HG03196 (cell line): ENCODE data around the gene FRMD4A.
A peak's percentile ranks its signal among the peaks of the same experiment; 100 is the strongest.

Source experiments
- ATAC-seq: cut with Tn5 transposase; IDR thresholded peaks from one replicate; pipeline ENCODE4 v1.9.1; 2021; ENCODE audit not compliant: unreplicated experiment

The FRMD4A gene

GRCh38 chr10:14191871-14192270, 138.9 kb downstream of the FRMD4A start:
- no peak for ATAC-seq

- ATAC-seq, result no peak
These were observed 139.3 kb downstream of the FRMD4A start for GRCh38 chr10:14191407-14191806.

GRCh38 chr10:14190702-14191101, 140.0 kb downstream of the FRMD4A start:
- no peak for ATAC-seq

- ATAC-seq, result no peak
These were observed 144.5 kb downstream of the FRMD4A start for GRCh38 chr10:14186245-14186644.

GRCh38 chr10:14185316-14186045, 145.2 kb downstream of the FRMD4A start:
- ATAC-seq, result peak; percentile 81

- ATAC-seq, result peak; percentile 66
These were observed 145.8 kb downstream of the FRMD4A start for GRCh38 chr10:14184841-14185315.

GRCh38 chr10:14182781-14183180, 147.9 kb downstream of the FRMD4A start:
- ATAC-seq, result no peak

- no peak for ATAC-seq
These were observed 149.2 kb downstream of the FRMD4A start for GRCh38 chr10:14181567-14181936.

GRCh38 chr10:14180911-14181566, 149.7 kb downstream of the FRMD4A start:
- ATAC-seq, result no peak

- ATAC-seq, result no peak
These were observed 151.5 kb downstream of the FRMD4A start for GRCh38 chr10:14179251-14179650.

GRCh38 chr10:14173706-14174594, 156.8 kb downstream of the FRMD4A start:
- ATAC-seq, result no peak

- ATAC-seq, result no peak
These were observed 157.4 kb downstream of the FRMD4A start for GRCh38 chr10:14173391-14173705.

- ATAC-seq, result no peak
These were observed 158.3 kb downstream of the FRMD4A start for GRCh38 chr10:14172336-14172950.

- ATAC-seq, result no peak
These were observed 159.4 kb downstream of the FRMD4A start for GRCh38 chr10:14171336-14171735.

- no peak for ATAC-seq
These were observed 167.2 kb downstream of the FRMD4A start for GRCh38 chr10:14163377-14164086.

GRCh38 chr10:14162629-14163344, 167.9 kb downstream of the FRMD4A start:
- ATAC-seq, result no peak

GRCh38 chr10:14162061-14162460, 168.7 kb downstream of the FRMD4A start:
- no peak for ATAC-seq

GRCh38 chr10:14160299-14160698, 170.4 kb downstream of the FRMD4A start:
- no peak for ATAC-seq

- ATAC-seq, result no peak
These were observed 172.1 kb downstream of the FRMD4A start for GRCh38 chr10:14158575-14158974.

- no peak for ATAC-seq
These were observed 174.6 kb downstream of the FRMD4A start for GRCh38 chr10:14156104-14156503.
